ENCODE results near the gene AP4M1.

The AP4M1 gene

GRCh38 chr7:100109521-100110163, 8.2 kb downstream of the AP4M1 start:
- Histone ChIP-seq H3K9me2 (replicated peaks; ENCODE audit: insufficient read depth, low read length) (no peaks in the 10 kb centered on the region), H3K36me3 (replicated peaks; ENCODE audit: insufficient read depth, low read length) (no peaks in the 10 kb centered on the region)
- no peak for TF ChIP-seq EZH2 (optimal IDR thresholded peaks at IDR 0.05; ENCODE audit: low read depth, low read length)
- TF ChIP-seq EZH2phosphoT487 (IDR thresholded peaks at IDR 0.05; ENCODE audit: low read length): no peak
- no peak for TF ChIP-seq CTCF (IDR thresholded peaks at IDR 0.05; ENCODE audit: low read length)

GRCh38 chr7:100111156-100111555, 9.7 kb downstream of the AP4M1 start:
- Histone ChIP-seq H3F3A (ENCODE audit: insufficient read depth, low read length) (no peaks in the 10 kb centered on the region), H3K27ac (ENCODE audit: low read length) (no peak overlapping the region), H3K36me3 (replicated peaks; ENCODE audit: insufficient read depth, low read length) (no peaks in the 10 kb centered on the region), H2AFZ (ENCODE audit: low read length) (no peak overlapping the region), H3K27me3 (replicated peaks; ENCODE audit: insufficient read depth, low read length) (no peaks in the 10 kb centered on the region), H3K9ac (ENCODE audit: low read length) (no peak overlapping the region), H3K4me2 (ENCODE audit: low read depth, low read length) (no peak overlapping the region), H3K9me2 (replicated peaks; ENCODE audit: insufficient read depth, low read length) (no peaks in the 10 kb centered on the region), H3K4me3 (ENCODE audit: low read length) (no peak overlapping the region), H3K79me2 (ENCODE audit: low read length) (no peaks in the 10 kb centered on the region), H3K9me3 (replicated peaks; ENCODE audit: insufficient read depth, low read length) (no peaks in the 10 kb centered on the region), H3K4me1 (ENCODE audit: low read length) (no peaks in the 10 kb centered on the region), H4K20me1 (ENCODE audit: insufficient read depth, low read length) (no peaks in the 10 kb centered on the region)
- no peak for DNase-seq
- TF ChIP-seq EZH2phosphoT487 (IDR thresholded peaks at IDR 0.05; ENCODE audit: low read length) (no peak), EZH2 (optimal IDR thresholded peaks at IDR 0.05; ENCODE audit: low read depth, low read length) (no peak)

More at GRCh38 chr7:100109521-100110163, 8.2 kb downstream of the AP4M1 start:
- Histone ChIP-seq H3F3A (ENCODE audit: insufficient read depth, low read length) (no peaks in the 10 kb centered on the region), H3K9ac (ENCODE audit: low read length) (no peak overlapping the region), H3K4me2 (ENCODE audit: low read depth, low read length) (no peak overlapping the region), H4K20me1 (ENCODE audit: insufficient read depth, low read length) (no peaks in the 10 kb centered on the region), H3K27ac (ENCODE audit: low read length) (no peak overlapping the region), H3K4me1 (ENCODE audit: low read length) (no peaks in the 10 kb centered on the region), H2AFZ (ENCODE audit: low read length) (no peak overlapping the region), H3K27me3 (replicated peaks; ENCODE audit: insufficient read depth, low read length) (no peaks in the 10 kb centered on the region), H3K79me2 (ENCODE audit: low read length) (no peaks in the 10 kb centered on the region), H3K9me3 (replicated peaks; ENCODE audit: insufficient read depth, low read length) (no peaks in the 10 kb centered on the region), H3K4me3 (ENCODE audit: low read length) (no peak overlapping the region)
- DNase-seq: no peak

GRCh38 chr7:100111914-100112313, 10.5 kb downstream of the AP4M1 start:
- TF ChIP-seq CTCF (IDR thresholded peaks at IDR 0.05; ENCODE audit: low read length): no peak
- no peak for TF ChIP-seq EZH2phosphoT487 (IDR thresholded peaks at IDR 0.05; ENCODE audit: low read length)
- no peak for TF ChIP-seq EZH2 (optimal IDR thresholded peaks at IDR 0.05; ENCODE audit: low read depth, low read length)

GRCh38 chr7:100115026-100115425, 13.6 kb downstream of the AP4M1 start:
- no peak overlapping the region for H2AFZ ChIP-seq (ENCODE audit: low read length)
- H3K4me2 ChIP-seq (ENCODE audit: low read depth, low read length): no peak overlapping the region
- H3K4me3 ChIP-seq (ENCODE audit: low read length): no peak overlapping the region
- no peaks in the 10 kb centered on the region for H3K9me2 ChIP-seq (replicated peaks; ENCODE audit: insufficient read depth, low read length)
- no peaks in the 10 kb centered on the region for H4K20me1 ChIP-seq (ENCODE audit: insufficient read depth, low read length)
- no peak overlapping the region for H3K9ac ChIP-seq (ENCODE audit: low read length)
- peaks cover 6% of the 10 kb centered on the region for H3F3A ChIP-seq (ENCODE audit: insufficient read depth, low read length)
- no peak for DNase-seq
- H3K36me3 ChIP-seq (replicated peaks; ENCODE audit: insufficient read depth, low read length): no peaks in the 10 kb centered on the region
- no peaks in the 10 kb centered on the region for H3K27me3 ChIP-seq (replicated peaks; ENCODE audit: insufficient read depth, low read length)
- H3K79me2 ChIP-seq (ENCODE audit: low read length): peaks cover 11% of the 10 kb centered on the region
- no peaks in the 10 kb centered on the region for H3K9me3 ChIP-seq (replicated peaks; ENCODE audit: insufficient read depth, low read length)
- TF ChIP-seq CTCF (IDR thresholded peaks at IDR 0.05; ENCODE audit: low read length) (no peak), EZH2phosphoT487 (IDR thresholded peaks at IDR 0.05; ENCODE audit: low read length) (no peak)
- no peaks in the 10 kb centered on the region for H3K4me1 ChIP-seq (ENCODE audit: low read length)
- no peak overlapping the region for H3K27ac ChIP-seq (ENCODE audit: low read length)

More at GRCh38 chr7:100111914-100112313, 10.5 kb downstream of the AP4M1 start:
- no peaks in the 10 kb centered on the region for H3K79me2 ChIP-seq (ENCODE audit: low read length)
- no peak overlapping the region for H3K4me2 ChIP-seq (ENCODE audit: low read depth, low read length)
- no peaks in the 10 kb centered on the region for H3K9me2 ChIP-seq (replicated peaks; ENCODE audit: insufficient read depth, low read length)
- H3F3A ChIP-seq (ENCODE audit: insufficient read depth, low read length): no peaks in the 10 kb centered on the region
- H3K4me1 ChIP-seq (ENCODE audit: low read length): no peaks in the 10 kb centered on the region
- no peak overlapping the region for H2AFZ ChIP-seq (ENCODE audit: low read length)
- H3K27me3 ChIP-seq (replicated peaks; ENCODE audit: insufficient read depth, low read length): no peaks in the 10 kb centered on the region
- H3K9me3 ChIP-seq (replicated peaks; ENCODE audit: insufficient read depth, low read length): no peaks in the 10 kb centered on the region
- no peak overlapping the region for H3K27ac ChIP-seq (ENCODE audit: low read length)
- H3K9ac ChIP-seq (ENCODE audit: low read length): no peak overlapping the region
- H3K4me3 ChIP-seq (ENCODE audit: low read length): no peak overlapping the region
- no peaks in the 10 kb centered on the region for H4K20me1 ChIP-seq (ENCODE audit: insufficient read depth, low read length)
- no peaks in the 10 kb centered on the region for H3K36me3 ChIP-seq (replicated peaks; ENCODE audit: insufficient read depth, low read length)
- no peak for DNase-seq

All from MM.1S (cell line).